ENCODE measurements around the gene CNTNAP2.

Gene CNTNAP2

DNA sequence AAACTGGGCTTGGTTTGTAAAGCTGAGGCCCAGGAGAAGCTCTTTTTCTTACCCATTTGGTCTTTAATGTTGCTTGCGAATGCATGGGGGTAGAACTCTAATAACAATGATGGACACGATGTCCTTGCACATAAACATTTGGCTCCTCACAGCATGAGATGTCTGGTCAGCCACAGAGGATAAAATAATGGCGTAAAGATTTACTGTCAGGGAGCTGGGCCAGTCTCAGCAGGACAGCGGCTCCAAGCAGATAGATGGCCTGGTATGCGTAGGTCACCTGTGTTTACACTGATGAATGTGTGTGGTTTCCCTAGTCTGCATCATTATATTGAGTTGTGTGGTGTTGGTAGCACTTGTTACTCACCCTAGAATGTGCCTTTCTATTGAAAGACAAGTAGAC, 537.4 kb downstream of the CNTNAP2 start:
- Histone ChIP-seq H2AFZ (ENCODE audit: low read depth, low read length, severe bottlenecking) (no peak overlapping the region), H3K9me3 (ENCODE audit: insufficient read depth, low read length) (no peaks in the 10 kb centered on the region), H3F3A (ENCODE audit: insufficient read depth) (no peaks in the 10 kb centered on the region), H3K27me3 (ENCODE audit: low read length) (no peaks in the 10 kb centered on the region), H3K4me3 (ENCODE audit: insufficient read depth, low read length, poor library complexity, severe bottlenecking) (no peak overlapping the region), H3K27ac (ENCODE audit: low read depth, low read length) (no peak overlapping the region), H3K79me2 (ENCODE audit: insufficient read depth, low read length) (no peaks in the 10 kb centered on the region), H3K4me2 (ENCODE audit: low read depth, low read length, poor library complexity, severe bottlenecking) (no peak overlapping the region), H3K9ac (ENCODE audit: low read length) (no peak overlapping the region), H4K20me1 (ENCODE audit: low read depth, low read length) (no peaks in the 10 kb centered on the region), H3K9me2 (replicated peaks; ENCODE audit: insufficient read depth, low read length) (no peaks in the 10 kb centered on the region), H3K36me3 (ENCODE audit: low read length) (no peaks in the 10 kb centered on the region)
- no peak for TF ChIP-seq EZH2phosphoT487 (conservative IDR thresholded peaks at IDR 0.05; ENCODE audit: low read length)
- TF ChIP-seq, protein P1, sequence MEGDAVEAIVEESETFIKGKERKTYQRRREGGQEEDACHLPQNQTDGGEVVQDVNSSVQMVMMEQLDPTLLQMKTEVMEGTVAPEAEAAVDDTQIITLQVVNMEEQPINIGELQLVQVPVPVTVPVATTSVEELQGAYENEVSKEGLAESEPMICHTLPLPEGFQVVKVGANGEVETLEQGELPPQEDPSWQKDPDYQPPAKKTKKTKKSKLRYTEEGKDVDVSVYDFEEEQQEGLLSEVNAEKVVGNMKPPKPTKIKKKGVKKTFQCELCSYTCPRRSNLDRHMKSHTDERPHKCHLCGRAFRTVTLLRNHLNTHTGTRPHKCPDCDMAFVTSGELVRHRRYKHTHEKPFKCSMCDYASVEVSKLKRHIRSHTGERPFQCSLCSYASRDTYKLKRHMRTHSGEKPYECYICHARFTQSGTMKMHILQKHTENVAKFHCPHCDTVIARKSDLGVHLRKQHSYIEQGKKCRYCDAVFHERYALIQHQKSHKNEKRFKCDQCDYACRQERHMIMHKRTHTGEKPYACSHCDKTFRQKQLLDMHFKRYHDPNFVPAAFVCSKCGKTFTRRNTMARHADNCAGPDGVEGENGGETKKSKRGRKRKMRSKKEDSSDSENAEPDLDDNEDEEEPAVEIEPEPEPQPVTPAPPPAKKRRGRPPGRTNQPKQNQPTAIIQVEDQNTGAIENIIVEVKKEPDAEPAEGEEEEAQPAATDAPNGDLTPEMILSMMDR (IDR thresholded peaks at IDR 0.05; ENCODE audit: insufficient read depth, low read length, poor library complexity, severe bottlenecking) = no peak

DNA sequence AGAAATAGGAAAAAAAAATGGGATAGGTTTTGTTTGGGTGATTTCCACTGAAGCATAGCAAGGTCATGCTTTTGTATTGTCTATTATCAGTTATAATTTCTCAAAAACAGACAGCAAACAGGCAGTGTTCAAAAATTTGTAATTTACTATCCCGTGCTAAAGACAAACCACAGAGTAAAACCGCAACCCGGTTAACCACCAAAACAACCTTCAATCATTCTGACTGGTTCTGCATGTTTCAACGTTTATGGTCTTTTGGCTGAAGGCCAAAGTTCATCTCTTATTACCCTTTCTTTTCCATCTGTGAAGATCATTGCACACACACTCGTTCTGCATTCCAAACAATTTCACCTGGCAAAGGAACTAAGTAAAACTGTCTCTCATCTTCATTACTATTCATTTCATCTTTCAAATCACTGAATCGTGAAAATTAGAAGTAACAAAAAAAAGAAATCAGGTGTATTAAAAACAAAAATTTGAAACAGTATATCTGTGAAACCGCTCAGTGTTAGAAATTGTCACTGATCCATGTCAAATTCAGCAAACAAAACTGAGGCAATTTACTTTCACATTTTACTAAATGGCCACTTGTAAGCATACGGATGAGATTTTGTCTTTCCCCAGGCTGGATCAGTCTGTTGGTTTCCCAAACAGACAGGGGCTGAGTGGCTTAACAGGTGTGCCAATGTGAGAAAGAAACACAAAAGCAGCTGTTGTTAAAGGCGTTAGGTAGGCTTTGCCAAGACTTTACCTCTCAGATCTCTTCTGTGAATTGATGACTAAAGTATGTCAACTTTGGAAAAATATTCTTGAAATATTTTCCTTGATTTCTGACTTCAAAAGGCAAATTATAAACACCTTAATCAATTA, 539.6 kb downstream of the CNTNAP2 start:
- H3K4me2 ChIP-seq (ENCODE audit: low read depth, low read length, poor library complexity, severe bottlenecking) = no peak overlapping the region
- H3F3A ChIP-seq (ENCODE audit: insufficient read depth) = no peaks in the 10 kb centered on the region
- no peaks in the 10 kb centered on the region for H3K27me3 ChIP-seq (ENCODE audit: low read length)
- H3K9ac ChIP-seq (ENCODE audit: low read length) = no peak overlapping the region
- H3K4me3 ChIP-seq (ENCODE audit: insufficient read depth, low read length, poor library complexity, severe bottlenecking) = no peak overlapping the region
- H3K79me2 ChIP-seq (ENCODE audit: insufficient read depth, low read length) = no peaks in the 10 kb centered on the region
- H3K9me3 ChIP-seq (ENCODE audit: insufficient read depth, low read length) = no peaks in the 10 kb centered on the region
- H3K36me3 ChIP-seq (ENCODE audit: low read length) = no peaks in the 10 kb centered on the region
- H3K27ac ChIP-seq (ENCODE audit: low read depth, low read length) = no peak overlapping the region
- no peak overlapping the region for H2AFZ ChIP-seq (ENCODE audit: low read depth, low read length, severe bottlenecking)
- H4K20me1 ChIP-seq (ENCODE audit: low read depth, low read length) = no peaks in the 10 kb centered on the region
- H3K9me2 ChIP-seq (replicated peaks; ENCODE audit: insufficient read depth, low read length) = no peaks in the 10 kb centered on the region
- TF ChIP-seq, protein P1 (IDR thresholded peaks at IDR 0.05; ENCODE audit: insufficient read depth, low read length, poor library complexity, severe bottlenecking) = no peak
- TF ChIP-seq EZH2phosphoT487 (conservative IDR thresholded peaks at IDR 0.05; ENCODE audit: low read length) = no peak

DNA sequence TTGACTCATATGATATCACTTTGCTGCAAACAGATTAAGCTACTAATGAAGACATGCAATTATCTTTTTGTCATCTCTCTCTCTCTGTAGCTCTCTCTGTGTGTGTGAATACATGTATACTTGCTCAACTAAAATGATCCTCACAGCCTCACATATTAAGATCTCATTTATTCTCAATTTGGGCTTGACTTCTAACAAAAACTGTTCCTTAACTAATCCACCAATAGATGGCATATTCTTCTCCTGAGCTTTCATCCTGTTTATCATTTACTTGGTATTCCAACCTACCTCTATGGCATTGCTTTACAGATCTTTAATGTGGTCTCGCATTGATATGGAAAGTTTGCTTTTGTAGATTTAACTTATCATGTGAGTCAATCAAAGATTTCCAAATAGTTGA, 540.4 kb downstream of the CNTNAP2 start:
- no peaks in the 10 kb centered on the region for H3K79me2 ChIP-seq (ENCODE audit: insufficient read depth, low read length)
- no peaks in the 10 kb centered on the region for H3F3A ChIP-seq (ENCODE audit: insufficient read depth)
- H3K27me3 ChIP-seq (ENCODE audit: low read length) = no peaks in the 10 kb centered on the region
- H3K9me2 ChIP-seq (replicated peaks; ENCODE audit: insufficient read depth, low read length) = no peaks in the 10 kb centered on the region
- H3K9me3 ChIP-seq (ENCODE audit: insufficient read depth, low read length) = no peaks in the 10 kb centered on the region
- H3K4me3 ChIP-seq (ENCODE audit: insufficient read depth, low read length, poor library complexity, severe bottlenecking) = no peak overlapping the region
- no peak overlapping the region for H2AFZ ChIP-seq (ENCODE audit: low read depth, low read length, severe bottlenecking)
- TF ChIP-seq EZH2phosphoT487 (conservative IDR thresholded peaks at IDR 0.05; ENCODE audit: low read length) = no peak
- TF ChIP-seq, protein P1 (IDR thresholded peaks at IDR 0.05; ENCODE audit: insufficient read depth, low read length, poor library complexity, severe bottlenecking) = no peak
- no peak overlapping the region for H3K9ac ChIP-seq (ENCODE audit: low read length)
- no peaks in the 10 kb centered on the region for H3K36me3 ChIP-seq (ENCODE audit: low read length)
- H3K4me2 ChIP-seq (ENCODE audit: low read depth, low read length, poor library complexity, severe bottlenecking) = no peak overlapping the region
- H4K20me1 ChIP-seq (ENCODE audit: low read depth, low read length) = no peaks in the 10 kb centered on the region
- no peak overlapping the region for H3K27ac ChIP-seq (ENCODE audit: low read depth, low read length)
